SU-DHL-6 (cell line): Measurements from ENCODE around the gene SRRM2.

ENCODE experiments used
- H2AFZ ChIP-seq: fragments of 200-600 bp; sonication (generic); 2 replicates; pipeline ENCODE4 v1.6.1; 2014; ENCODE audit warnings: low read depth, mild to moderate bottlenecking, moderate library complexity, mixed read lengths, antibody characterized with exemption, low read length; ENCODE audit not compliant: severe bottlenecking
- H3F3A ChIP-seq: fragments of 200-600 bp; shearing (Covaris generic); 2 replicates; pipeline ENCODE4 v1.6.0; 2016; ENCODE audit warnings: antibody characterized with exemption, mild to moderate bottlenecking; ENCODE audit not compliant: insufficient read depth
- H3K27ac ChIP-seq: fragments of 200-600 bp; sonication (generic); 2 replicates; pipeline ENCODE4 v1.5.1; 2016; ENCODE audit warnings: low read depth, mild to moderate bottlenecking, low read length, moderate library complexity, mixed read lengths
- H3K27me3 ChIP-seq: fragments of 200-600 bp; sonication (generic), shearing (Covaris generic); 2 replicates; pipeline ENCODE4 v1.6.0; 2014; ENCODE audit warnings: mild to moderate bottlenecking, low read length
- H3K36me3 ChIP-seq: fragments of 200-600 bp; sonication (generic); 2 replicates; pipeline ENCODE4 v1.6.1; 2014; ENCODE audit warnings: mild to moderate bottlenecking, low read length, mixed read lengths
- H3K4me2 ChIP-seq: fragments of 300-600, 200-600 bp; shearing (Covaris generic), sonication (generic); 2 replicates; pipeline ENCODE4 v1.6.0; 2014; ENCODE audit warnings: low read length, low read depth, mild to moderate bottlenecking; ENCODE audit not compliant: poor library complexity, severe bottlenecking
- H3K4me3 ChIP-seq: fragments of 200-600 bp; sonication (generic); 2 replicates; pipeline ENCODE4 v1.5.1; 2014; ENCODE audit warnings: antibody characterized with exemption, low read length, mild to moderate bottlenecking, mixed read lengths; ENCODE audit not compliant: insufficient read depth, poor library complexity, severe bottlenecking
- H3K79me2 ChIP-seq: fragments of 200-600 bp; sonication (generic); 2 replicates; pipeline ENCODE4 v1.6.1; 2014; ENCODE audit warnings: mild to moderate bottlenecking, low read length, moderate library complexity; ENCODE audit not compliant: insufficient read depth
- H3K9ac ChIP-seq: fragments of 200-600 bp; sonication (generic); 2 replicates; pipeline ENCODE4 v1.7.0; 2014; ENCODE audit warnings: mild to moderate bottlenecking, low read length
- H3K9me2 ChIP-seq: fragments of 200-600 bp; sonication (generic); replicated peaks from 2 replicates; pipeline ENCODE4 v1.6.1; 2014; ENCODE audit warnings: low read length; ENCODE audit not compliant: insufficient read depth
- H3K9me3 ChIP-seq: fragments of 200-600 bp; sonication (generic); 2 replicates; pipeline ENCODE4 v1.6.1; 2014; ENCODE audit warnings: low read length, mixed read lengths; ENCODE audit not compliant: insufficient read depth
- H4K20me1 ChIP-seq: fragments of 200-600 bp; sonication (generic); 2 replicates; pipeline ENCODE4 v1.6.1; 2014; ENCODE audit warnings: low read depth, mild to moderate bottlenecking, antibody characterized with exemption, low read length, moderate library complexity, mixed read lengths
- CTCF ChIP-seq: fragments of 200-600 bp; sonication (generic); IDR thresholded peaks from one replicate; pipeline ENCODE4 v1.5.1; 2017; ENCODE audit warnings: antibody characterized with exemption, mild to moderate bottlenecking, low read length, moderate library complexity; ENCODE audit not compliant: insufficient read depth, poor library complexity, severe bottlenecking
- EZH2phosphoT487 ChIP-seq: fragments of 200-600 bp; sonication (generic), shearing (Covaris generic); conservative IDR thresholded peaks from 2 replicates; pipeline ENCODE4 v1.6.1; 2018; ENCODE audit warnings: mild to moderate bottlenecking, antibody characterized with exemption, low read length, moderate library complexity, mixed read lengths

SRRM2 gene

GRCh38 chr16:2819939-2820835 is 67.7 kb downstream of the SRRM2 start:
- Histone ChIP-seq H3K27ac (no peak overlapping the region), H3K9me2 (no peaks in the 10 kb centered on the region), H3K4me2 (no peak overlapping the region), H3K9me3 (no peaks in the 10 kb centered on the region), H3K9ac (no peak overlapping the region), H3K4me3 (no peak overlapping the region), H3K79me2 (no peaks in the 10 kb centered on the region), H3K36me3 (no peaks in the 10 kb centered on the region), H3F3A (no peaks in the 10 kb centered on the region), H4K20me1 (no peaks in the 10 kb centered on the region), H2AFZ (no peak overlapping the region), H3K27me3 (no peaks in the 10 kb centered on the region)
- TF ChIP-seq EZH2phosphoT487 (no peak), CTCF (no peak)
